Endothelial cell of umbilical vein (primary cell): Measurements from ENCODE around the gene ABTB2. TPM values are rescaled to one million over a fixed set of nuclear protein-coding genes. Genes with fewer than 3 reads are reported as not detected.

Experiments used
- BruUV-seq: library from RNA; stranded (reverse); fragments of 400-500 nt; replicated peaks from 2 replicates; lab custom pipeline; 2021; lab: Mats Ljungman, UMichigan
- CTCF ChIA-PET: fragments of 300-600, 350-600 bp; sonication (Branson Sonifier 250); formaldehyde crosslinking; loops from one replicate; lab custom pipeline; 2021; ENCODE audit warnings: antibody characterized with exemption, inconsistent platforms; lab: Charles Lee
- POLR2A ChIA-PET: fragments of 300-600, 350-600 bp; sonication (Branson Sonifier 250); formaldehyde crosslinking; loops from one replicate; lab custom pipeline; 2021; ENCODE audit warnings: antibody characterized with exemption, inconsistent platforms; lab: Charles Lee
- DNase-seq: peaks from one replicate; pipeline ENCODE4 v3.0.0-alpha.2; 2011; ENCODE audit warnings: low read depth, low spot score
- FAIRE-seq: peaks from 2 replicates; lab custom pipeline; 2011; peaks lifted over from hg19 to GRCh38; lab: Jason Lieb, UNC
- H2AFZ ChIP-seq: 2 replicates; pipeline ENCODE4 v1.6.0; 2012; ENCODE audit warnings: low read depth, low read length, control low read depth, inconsistent platforms
- H3K27ac ChIP-seq: 2 replicates; pipeline ENCODE4 v1.5.1; 2011; ENCODE audit warnings: low read depth, mild to moderate bottlenecking, control low read depth, low read length, moderate library complexity; ENCODE audit not compliant: insufficient read depth
- H3K27me3 ChIP-seq, 2 experiments: 2 replicates each; pipeline versions ENCODE4 v1.6.0 to v1.6.1; 2011; ENCODE audit warnings: low read length in 2 of 2, mixed read lengths in 1 of 2; ENCODE audit not compliant: control insufficient read depth in 2 of 2, insufficient read depth in 2 of 2
- H3K36me3 ChIP-seq, 2 experiments: 2 replicates in 1 of 2; 3 replicates in 1 of 2; pipeline ENCODE4 v1.5.1; 2011; ENCODE audit warnings: low read length in 2 of 2, mild to moderate bottlenecking in 1 of 2, moderate library complexity in 1 of 2; ENCODE audit not compliant: control insufficient read depth in 2 of 2, insufficient read depth in 2 of 2; ENCODE audit errors: extremely low read depth in 1 of 2
- H3K4me1 ChIP-seq: 3 replicates; pipeline ENCODE4 v1.5.1; 2011; ENCODE audit warnings: mild to moderate bottlenecking, low read length; ENCODE audit not compliant: control insufficient read depth, insufficient read depth; ENCODE audit errors: extremely low read depth
- H3K4me2 ChIP-seq: 2 replicates; pipeline ENCODE4 v1.6.1; 2011; ENCODE audit warnings: low read length, control low read depth, mixed read lengths; ENCODE audit not compliant: insufficient read depth
- H3K4me3 ChIP-seq, 3 experiments: fragments of 200-600 bp in 1 of 3; sonication (generic), shearing (Covaris generic) in 1 of 3; replicated peaks in 1 of 3; 2 replicates each; pipeline ENCODE4 v1.5.1; 2011 to 2016; ENCODE audit warnings: control low read depth in 3 of 3, low read length in 3 of 3, mild to moderate bottlenecking in 2 of 3, inconsistent platforms in 1 of 3, low read depth in 1 of 3, moderate library complexity in 1 of 3; ENCODE audit not compliant: insufficient read depth in 1 of 3
- H3K79me2 ChIP-seq: 2 replicates; pipeline ENCODE4 v1.6.0; 2012; ENCODE audit warnings: low read length, inconsistent platforms; ENCODE audit not compliant: control insufficient read depth, insufficient read depth
- H3K9ac ChIP-seq: replicated peaks from 2 replicates; pipeline ENCODE3; 2011; ENCODE audit warnings: low read length, control low read depth; ENCODE audit not compliant: insufficient read depth; ENCODE audit errors: extremely low read depth
- H3K9me1 ChIP-seq: replicated peaks from 3 replicates; pipeline ENCODE4 v1.6.0; 2011; ENCODE audit warnings: mild to moderate bottlenecking, low read length; ENCODE audit not compliant: control insufficient read depth, insufficient read depth; ENCODE audit errors: extremely low read depth
- H3K9me3 ChIP-seq: replicated peaks from 2 replicates; pipeline ENCODE4 v1.5.1; 2012; ENCODE audit warnings: low read length, inconsistent platforms; ENCODE audit not compliant: control insufficient read depth, insufficient read depth
- H4K20me1 ChIP-seq: replicated peaks from 2 replicates; pipeline ENCODE3; 2011; ENCODE audit warnings: mild to moderate bottlenecking, low read length; ENCODE audit not compliant: control insufficient read depth, insufficient read depth; ENCODE audit errors: extremely low read depth
- CTCF ChIP-seq, 2 donors: IDR thresholded peaks; 1 replicate in 1 of 2; 2 replicates in 1 of 2; pipeline ENCODE4 v1.5.1; 2011; ENCODE audit warnings: low read length in 2 of 2, mild to moderate bottlenecking in 2 of 2, moderate library complexity in 2 of 2, control low read depth in 1 of 2, inconsistent platforms in 1 of 2, low read depth in 1 of 2; ENCODE audit not compliant: insufficient read depth in 1 of 2; ENCODE audit errors: extremely low read depth in 1 of 2
- EZH2 ChIP-seq: IDR thresholded peaks from 2 replicates; pipeline ENCODE4 v1.6.1; 2012; ENCODE audit warnings: borderline replicate concordance, low read depth, mild to moderate bottlenecking, moderate library complexity, low read length, inconsistent platforms; ENCODE audit not compliant: severe bottlenecking
- FOS ChIP-seq: IDR thresholded peaks from 2 replicates; pipeline ENCODE4 v1.6.1; 2011; ENCODE audit warnings: mild to moderate bottlenecking, low read length, moderate library complexity, borderline replicate concordance; ENCODE audit not compliant: insufficient read depth
- GATA2 ChIP-seq: IDR thresholded peaks from 2 replicates; pipeline ENCODE4 v1.7.0; 2011; ENCODE audit warnings: low read depth, mild to moderate bottlenecking, moderate library complexity, mixed read lengths, low read length; ENCODE audit not compliant: insufficient read length, insufficient read depth
- JUN ChIP-seq: IDR thresholded peaks from 2 replicates; pipeline ENCODE4 v1.6.1; 2011; ENCODE audit warnings: borderline replicate concordance, low read depth; ENCODE audit not compliant: insufficient read length, insufficient read depth
- MAX ChIP-seq: IDR thresholded peaks from 2 replicates; pipeline ENCODE4 v1.6.1; 2011; ENCODE audit not compliant: insufficient read depth, insufficient read length
- MYC ChIP-seq: IDR thresholded peaks from one replicate; pipeline ENCODE4 v1.6.1; 2011; ENCODE audit warnings: mild to moderate bottlenecking, low read depth, low read length
- POLR2A ChIP-seq: IDR thresholded peaks from 2 replicates; pipeline ENCODE4 v1.6.1; 2012; ENCODE audit warnings: low read depth, mild to moderate bottlenecking, control low read depth, low read length
- POLR2AphosphoS5 ChIP-seq: IDR thresholded peaks from 2 replicates; pipeline ENCODE4 v1.6.1; 2012; ENCODE audit warnings: low read depth, mild to moderate bottlenecking, control low read depth, low read length, moderate library complexity; ENCODE audit not compliant: insufficient read depth
- dilution Hi-C: fragments of 300-500 bp; cut with MboI; formaldehyde crosslinking; loops from one replicate; pipeline ENCODE4 v1.15.0; 2019; ENCODE audit warnings: low sequenced_read_pairs; ENCODE audit not compliant: extremely low pct_ligation_motif_present
- intact Hi-C: fragments of 100-400 bp; cut with micrococcal nuclease; formaldehyde crosslinking; loops from one replicate; pipeline ENCODE4 v1.10.0; 2022
- polyA plus RNA-seq, 4 experiments: library from polyadenylated mRNA; depleted of rRNA in 3 of 4; stranded (reverse) in 3 of 4; unstranded in 1 of 4; fragments of >200 nt; gene quantifications; 2 replicates each; pipeline versions ENCODE4 v1.2.1 to v1.2.3, GENCODE V29; 2011 to 2012; ENCODE audit warnings: missing spikeins in 1 of 4
- total RNA-seq: library from RNA; stranded (reverse); gene quantifications from 2 replicates; pipeline ENCODE4 v1.2.3, GENCODE V29; 2021

Gene ABTB2
- total and polyA plus RNA-seq, 2 donors (not counting 3 experiments of a cell fraction or from before 2014, with no cell fraction given) = 0.11 to 0.14 TPM

DNA sequence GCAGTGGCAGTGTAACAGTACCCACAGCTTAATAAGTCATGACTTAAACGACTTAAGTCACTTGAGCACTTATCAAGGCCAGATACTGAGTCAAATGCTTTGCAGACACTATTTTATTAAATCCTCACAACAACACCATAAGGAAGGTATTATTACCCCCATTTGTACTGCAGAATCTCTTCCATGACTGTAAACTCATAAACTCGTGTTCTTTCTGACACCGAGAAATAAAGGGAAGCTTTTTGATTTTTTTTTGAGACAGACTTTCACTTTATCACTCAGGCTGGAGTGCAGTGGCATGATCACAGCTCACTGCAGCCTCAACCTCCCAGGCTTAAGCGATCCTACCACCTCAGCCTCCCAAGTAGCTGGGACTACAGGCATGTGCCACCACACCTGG, 103.8 kb downstream of the ABTB2 start:
- no peak overlapping the region for H3K9ac ChIP-seq
- DNase-seq (no peak), FAIRE-seq (no peak)
- no peaks in the 10 kb centered on the region for H4K20me1 ChIP-seq
- TF ChIP-seq FOS (no peak), CTCF (IDR thresholded peaks at IDR 0.05; ENCODE audit: extremely low read depth in 1 of 2, insufficient read depth in 1 of 2, low read depth in 1 of 2, low read length in 2 of 2) (no peak), POLR2A (no peak), GATA2 (no peak), POLR2AphosphoS5 (no peak), EZH2 (no peak)
- no peaks in the 10 kb centered on the region for H3K9me1 ChIP-seq
- no peaks in the 10 kb centered on the region for H3K79me2 ChIP-seq
- ChIA-PET CTCF (no interaction called here), POLR2A (no interaction called here)
- no peak overlapping the region for H3K4me3 ChIP-seq
- H3K27me3 ChIP-seq = no peaks in the 10 kb centered on the region
- no peak overlapping the region for H2AFZ ChIP-seq
- dilution Hi-C loops = no loop called here
- no peaks in the 10 kb centered on the region for H3K9me3 ChIP-seq
- H3K27ac ChIP-seq = no peak overlapping the region
- H3K4me1 ChIP-seq = peaks cover 5% of the 10 kb centered on the region
- intact Hi-C loops = no loop called here
- H3K4me2 ChIP-seq = no peak overlapping the region
- no TSS peak for BruUV-seq
- no peaks in the 10 kb centered on the region for H3K36me3 ChIP-seq

GRCh38 chr11:34252651-34253050, 105.2 kb downstream of the ABTB2 start:
- no peak for TF ChIP-seq POLR2A
- TF ChIP-seq POLR2AphosphoS5 = no peak
- TF ChIP-seq CTCF (IDR thresholded peaks at IDR 0.05; ENCODE audit: extremely low read depth in 1 of 2, insufficient read depth in 1 of 2, low read depth in 1 of 2, low read length in 2 of 2) = no peak
- TF ChIP-seq JUN = no peak
- TF ChIP-seq MAX = no peak
- TF ChIP-seq FOS = no peak
- TF ChIP-seq MYC = no peak
- TF ChIP-seq EZH2 = no peak
- TF ChIP-seq GATA2 = no peak
- no peak overlapping the region for H3K4me2 ChIP-seq
- no peaks in the 10 kb centered on the region for H3K36me3 ChIP-seq
- intact Hi-C loops = no loop called here
- no peaks in the 10 kb centered on the region for H3K27me3 ChIP-seq
- H3K27ac ChIP-seq = no peak overlapping the region
- H3K9ac ChIP-seq = no peak overlapping the region
- no peak overlapping the region for H3K4me3 ChIP-seq
- no peaks in the 10 kb centered on the region for H3K79me2 ChIP-seq
- H3K9me1 ChIP-seq = no peaks in the 10 kb centered on the region
- dilution Hi-C loops = no loop called here
- H4K20me1 ChIP-seq = no peaks in the 10 kb centered on the region
- FAIRE-seq (no peak), DNase-seq (no peak)
- ChIA-PET POLR2A (no interaction called here), CTCF (no interaction called here)
- BruUV-seq = no TSS peak
- H3K4me1 ChIP-seq = peaks cover 5% of the 10 kb centered on the region
- no peaks in the 10 kb centered on the region for H3K9me3 ChIP-seq
- no peak overlapping the region for H2AFZ ChIP-seq
